Stimulated activated memory B cell treated with anti-CD40 and anti-IgM and Interleukin-4, amounts not matched to agents 10 μg/mL and 1 μg/mL and 100 μg/mL, for 72 hours (primary cell): ENCODE measurements around the gene TNFRSF11A.

Source experiments
- ATAC-seq: fragments of 150-1000 bp; cut with Tn5 transposase; 2 replicates; pipeline ENCODE4 v1.10.0; 2021
- H3K27ac Mint-ChIP-seq: one replicate; pipeline ENCODE4 v1.8.0; 2022; ENCODE audit warnings: mild to moderate bottlenecking, mixed read lengths
- H3K27me3 Mint-ChIP-seq: one replicate; pipeline ENCODE4 v1.8.0; 2022; ENCODE audit warnings: mixed read lengths
- H3K36me3 Mint-ChIP-seq: one replicate; pipeline ENCODE4 v1.8.0; 2022; ENCODE audit warnings: mixed read lengths
- H3K4me1 Mint-ChIP-seq: one replicate; pipeline ENCODE4 v1.8.0; 2022; ENCODE audit warnings: mixed read lengths
- H3K4me3 Mint-ChIP-seq: one replicate; pipeline ENCODE4 v1.8.0; 2022; ENCODE audit warnings: mild to moderate bottlenecking, moderate library complexity, mixed read lengths
- H3K9me3 Mint-ChIP-seq: one replicate; pipeline ENCODE4 v1.8.0; 2022; ENCODE audit warnings: mixed read lengths

TNFRSF11A gene

GRCh38 chr18:62399781-62400308, 74.7 kb downstream of the TNFRSF11A start:
- Mint-ChIP-seq H3K27me3 (no peaks in the 10 kb centered on the region), H3K27ac (no peak overlapping the region), H3K9me3 (no peaks in the 10 kb centered on the region), H3K36me3 (no peaks in the 10 kb centered on the region), H3K4me3 (no peak overlapping the region), H3K4me1 (peaks cover 12% of the 10 kb centered on the region)
- ATAC-seq, result no peak

GRCh38 chr18:62400916-62401315, 75.8 kb downstream of the TNFRSF11A start:
- H3K27ac Mint-ChIP-seq, result no peak overlapping the region
- H3K4me3 Mint-ChIP-seq, result no peak overlapping the region
- no peaks in the 10 kb centered on the region for H3K27me3 Mint-ChIP-seq
- H3K9me3 Mint-ChIP-seq, result no peaks in the 10 kb centered on the region
- ATAC-seq, result no peak
- H3K36me3 Mint-ChIP-seq, result no peaks in the 10 kb centered on the region
- peaks cover 12% of the 10 kb centered on the region for H3K4me1 Mint-ChIP-seq

DNA sequence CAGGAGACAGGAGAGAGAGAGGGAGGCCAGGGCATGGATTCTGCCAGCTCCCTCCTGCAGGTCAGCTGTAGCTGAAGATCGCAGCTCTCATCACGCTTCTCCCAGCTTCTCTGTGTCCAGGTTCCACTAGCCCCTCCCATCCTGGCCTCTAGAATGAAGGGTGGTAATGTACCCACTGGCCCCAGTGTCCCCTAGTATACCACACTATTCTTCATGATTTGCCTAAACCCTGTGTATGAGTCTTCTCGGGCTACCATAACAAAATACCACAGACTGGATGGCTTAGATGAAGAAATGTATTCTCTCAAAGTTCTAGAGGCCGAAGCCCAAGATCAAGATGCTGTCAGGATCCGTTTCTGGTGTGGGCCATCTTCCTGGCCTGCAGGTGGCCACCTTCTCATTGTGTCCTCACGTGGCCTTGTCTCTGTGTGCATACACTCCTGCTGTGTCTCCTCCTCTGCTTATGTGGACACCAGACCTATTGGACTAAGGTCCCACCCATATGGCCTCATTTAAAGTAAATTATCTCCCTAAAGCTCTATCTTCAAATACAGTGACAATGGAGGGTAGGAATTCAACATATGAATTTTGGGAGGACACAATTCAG, 77.3 kb downstream of the TNFRSF11A start:
- ATAC-seq, result no peak
- Mint-ChIP-seq H3K4me1 (peaks cover 12% of the 10 kb centered on the region), H3K4me3 (no peak overlapping the region), H3K9me3 (no peaks in the 10 kb centered on the region), H3K27ac (no peak overlapping the region), H3K36me3 (no peaks in the 10 kb centered on the region), H3K27me3 (peaks cover 8% of the 10 kb centered on the region)

DNA sequence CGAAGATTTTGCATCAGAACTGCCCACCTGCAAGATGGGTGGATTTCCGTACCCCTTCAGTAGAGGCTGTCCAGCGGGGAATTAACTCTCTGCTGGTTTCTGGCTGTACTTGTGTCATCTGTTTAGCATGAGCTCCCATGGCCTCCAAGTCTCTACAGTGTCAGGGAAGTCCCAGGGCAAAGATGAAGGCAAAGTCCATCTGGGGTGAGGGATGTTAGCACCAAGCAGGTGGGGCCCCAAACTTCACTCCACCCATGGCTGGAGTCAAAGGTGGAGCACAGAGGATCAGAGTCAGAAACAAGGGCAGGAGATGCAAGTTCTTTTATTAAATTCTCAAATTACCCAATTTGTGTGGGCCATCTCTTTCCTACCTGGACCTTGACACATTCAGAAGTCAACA, 78.0 kb downstream of the TNFRSF11A start:
- Mint-ChIP-seq H3K4me1 (peaks cover 12% of the 10 kb centered on the region), H3K4me3 (no peak overlapping the region), H3K9me3 (no peaks in the 10 kb centered on the region), H3K36me3 (no peaks in the 10 kb centered on the region), H3K27ac (no peak overlapping the region), H3K27me3 (peaks cover 15% of the 10 kb centered on the region)
- no peak for ATAC-seq

GRCh38 chr18:62404881-62405280, 79.8 kb downstream of the TNFRSF11A start:
- ATAC-seq, result no peak

DNA sequence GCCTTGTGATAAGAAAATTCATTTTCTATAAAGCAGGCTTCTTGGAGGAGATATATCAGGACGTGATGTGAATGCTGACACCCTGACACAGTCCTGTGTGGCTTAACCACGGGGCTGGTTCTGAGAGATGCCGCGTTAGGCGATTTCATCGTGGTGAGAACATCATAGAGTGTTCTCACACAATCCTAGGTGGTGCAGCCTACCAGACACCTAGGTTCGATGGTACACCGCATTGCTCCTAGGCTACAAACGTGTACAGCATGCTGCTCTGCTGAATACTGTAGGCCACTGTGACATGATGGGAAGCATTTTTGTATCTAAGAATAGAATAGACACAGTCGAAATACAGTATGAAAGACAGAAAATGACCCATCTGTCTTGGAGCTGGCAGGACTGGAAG, 82.5 kb downstream of the TNFRSF11A start:
- Mint-ChIP-seq H3K4me1 (no peaks in the 10 kb centered on the region), H3K9me3 (peaks cover 5% of the 10 kb centered on the region), H3K27me3 (peaks cover 25% of the 10 kb centered on the region), H3K36me3 (no peaks in the 10 kb centered on the region), H3K27ac (no peak overlapping the region), H3K4me3 (no peak overlapping the region)
- no peak for ATAC-seq

More at GRCh38 chr18:62404881-62405280, 79.8 kb downstream of the TNFRSF11A start:
- H3K27ac Mint-ChIP-seq, result no peak overlapping the region
- no peak overlapping the region for H3K4me3 Mint-ChIP-seq
- peaks cover 16% of the 10 kb centered on the region for H3K27me3 Mint-ChIP-seq
- H3K36me3 Mint-ChIP-seq, result no peaks in the 10 kb centered on the region
- peaks cover 4% of the 10 kb centered on the region for H3K4me1 Mint-ChIP-seq
- H3K9me3 Mint-ChIP-seq, result no peaks in the 10 kb centered on the region

DNA sequence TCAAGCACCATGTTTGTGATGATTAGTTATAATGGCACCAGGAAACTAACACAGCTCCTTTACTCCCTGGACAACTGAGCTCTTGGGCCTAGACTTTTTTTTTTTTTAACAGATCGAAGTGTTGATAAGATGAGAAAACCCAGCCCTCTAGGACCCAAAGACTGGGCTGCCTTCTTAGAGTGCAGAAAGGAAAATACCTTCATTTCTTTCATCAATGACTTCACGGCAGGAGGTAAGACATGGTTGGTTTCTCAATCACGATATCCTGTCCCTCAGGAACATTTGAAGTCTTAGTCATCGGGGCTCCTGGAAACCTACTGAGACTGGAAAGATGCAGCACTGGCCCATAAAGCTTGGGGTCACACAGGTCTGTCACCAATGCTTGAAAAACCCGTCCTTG, 84.7 kb downstream of the TNFRSF11A start:
- Mint-ChIP-seq H3K27me3 (peaks cover 41% of the 10 kb centered on the region), H3K4me1 (no peaks in the 10 kb centered on the region)

GRCh38 chr18:62412231-62412979, 87.3 kb downstream of the TNFRSF11A start:
- ATAC-seq, result no peak
- no peaks in the 10 kb centered on the region for H3K4me1 Mint-ChIP-seq
- no peak overlapping the region for H3K4me3 Mint-ChIP-seq
- H3K27me3 Mint-ChIP-seq, result peaks cover 33% of the 10 kb centered on the region
- no peak overlapping the region for H3K27ac Mint-ChIP-seq
- H3K9me3 Mint-ChIP-seq, result peaks cover 5% of the 10 kb centered on the region
- no peaks in the 10 kb centered on the region for H3K36me3 Mint-ChIP-seq

More for the DNA sequence above, 84.7 kb downstream of the TNFRSF11A start:
- peaks cover 5% of the 10 kb centered on the region for H3K9me3 Mint-ChIP-seq
- H3K36me3 Mint-ChIP-seq, result no peaks in the 10 kb centered on the region
- H3K4me3 Mint-ChIP-seq, result no peak overlapping the region
- ATAC-seq, result no peak
- H3K27ac Mint-ChIP-seq, result no peak overlapping the region

GRCh38 chr18:62413206-62413605, 88.1 kb downstream of the TNFRSF11A start:
- no peak for ATAC-seq
- peaks cover 25% of the 10 kb centered on the region for H3K27me3 Mint-ChIP-seq
- no peak overlapping the region for H3K4me3 Mint-ChIP-seq
- H3K4me1 Mint-ChIP-seq, result no peaks in the 10 kb centered on the region
- no peaks in the 10 kb centered on the region for H3K36me3 Mint-ChIP-seq
- H3K9me3 Mint-ChIP-seq, result peaks cover 5% of the 10 kb centered on the region
- no peak overlapping the region for H3K27ac Mint-ChIP-seq

DNA sequence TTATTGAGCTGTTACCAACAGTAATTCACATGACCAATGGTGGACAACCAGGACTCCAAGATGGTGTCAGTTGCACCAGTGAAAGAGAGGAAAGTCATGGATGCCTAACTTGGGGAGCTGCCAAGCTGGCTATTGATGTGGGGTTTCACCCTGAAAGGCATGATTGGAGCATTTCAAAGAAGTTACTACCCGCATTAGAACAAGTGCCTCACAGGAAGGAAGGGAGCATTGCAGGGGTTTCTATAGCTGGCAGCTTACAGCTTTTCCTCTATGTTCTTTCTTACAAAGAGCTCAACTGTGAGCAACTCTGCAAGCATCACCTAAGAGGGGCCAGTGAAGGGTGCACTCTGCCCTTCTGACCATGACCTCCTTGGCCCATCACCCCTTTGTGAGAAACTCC, 93.1 kb downstream of the TNFRSF11A start:
- Mint-ChIP-seq H3K27me3 (peaks cover 10% of the 10 kb centered on the region), H3K9me3 (peaks cover 3% of the 10 kb centered on the region), H3K4me3 (no peak overlapping the region), H3K27ac (no peak overlapping the region), H3K36me3 (no peaks in the 10 kb centered on the region), H3K4me1 (peaks cover 16% of the 10 kb centered on the region)
- ATAC-seq, result no peak

GRCh38 chr18:62420151-62420512, 95.0 kb downstream of the TNFRSF11A start:
- peak overlapping the region; percentile 97 for H3K27ac Mint-ChIP-seq
- no peaks in the 10 kb centered on the region for H3K36me3 Mint-ChIP-seq
- H3K4me1 Mint-ChIP-seq, result peaks cover 16% of the 10 kb centered on the region

DNA sequence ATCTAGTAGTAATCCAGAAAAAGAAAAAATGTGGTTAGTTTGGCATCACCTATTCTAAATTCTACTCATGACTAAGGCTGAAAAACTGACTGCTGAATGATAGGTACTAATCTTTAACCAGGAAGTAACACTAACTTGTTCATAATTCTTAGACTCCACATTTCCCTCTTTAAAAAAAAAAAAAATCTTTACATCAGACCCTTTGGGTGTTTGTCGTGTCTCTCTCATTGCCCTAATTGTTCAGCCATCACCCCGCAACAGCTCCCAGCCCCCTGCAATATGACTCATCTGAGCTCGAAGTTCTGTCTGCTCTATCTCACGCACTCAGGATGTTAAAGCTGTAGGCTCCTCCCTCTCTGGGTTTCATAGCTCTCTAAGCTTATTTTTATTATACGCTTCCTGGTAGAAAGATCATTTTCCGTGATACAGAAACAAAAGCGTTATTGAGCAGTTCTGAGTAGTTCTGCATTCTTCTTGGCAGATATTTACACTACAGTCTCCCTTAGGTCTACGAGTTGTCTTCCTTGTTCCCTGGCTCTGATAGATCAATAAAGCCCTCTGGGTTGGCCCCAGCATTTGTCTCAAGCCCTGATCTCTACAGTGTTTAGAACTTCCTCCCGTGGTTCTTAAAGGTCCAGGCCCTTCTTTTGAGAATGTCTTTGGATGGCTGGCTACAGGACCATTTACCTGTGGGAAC, 95.6 kb downstream of the TNFRSF11A start:
- H3K27me3 Mint-ChIP-seq, result peaks cover 5% of the 10 kb centered on the region
- H3K9me3 Mint-ChIP-seq, result peaks cover 3% of the 10 kb centered on the region
- ATAC-seq, result peak; percentile 96
- no peaks in the 10 kb centered on the region for H3K36me3 Mint-ChIP-seq
- peaks cover 21% of the 10 kb centered on the region for H3K4me1 Mint-ChIP-seq
- H3K27ac Mint-ChIP-seq, result peak overlapping the region; percentile 97
- H3K4me3 Mint-ChIP-seq, result peak overlapping the region; percentile 70

More at GRCh38 chr18:62420151-62420512, 95.0 kb downstream of the TNFRSF11A start:
- Mint-ChIP-seq H3K27me3 (no peaks in the 10 kb centered on the region), H3K4me3 (peak overlapping the region; percentile 70), H3K9me3 (peaks cover 3% of the 10 kb centered on the region)
- ATAC-seq, result no peak

DNA sequence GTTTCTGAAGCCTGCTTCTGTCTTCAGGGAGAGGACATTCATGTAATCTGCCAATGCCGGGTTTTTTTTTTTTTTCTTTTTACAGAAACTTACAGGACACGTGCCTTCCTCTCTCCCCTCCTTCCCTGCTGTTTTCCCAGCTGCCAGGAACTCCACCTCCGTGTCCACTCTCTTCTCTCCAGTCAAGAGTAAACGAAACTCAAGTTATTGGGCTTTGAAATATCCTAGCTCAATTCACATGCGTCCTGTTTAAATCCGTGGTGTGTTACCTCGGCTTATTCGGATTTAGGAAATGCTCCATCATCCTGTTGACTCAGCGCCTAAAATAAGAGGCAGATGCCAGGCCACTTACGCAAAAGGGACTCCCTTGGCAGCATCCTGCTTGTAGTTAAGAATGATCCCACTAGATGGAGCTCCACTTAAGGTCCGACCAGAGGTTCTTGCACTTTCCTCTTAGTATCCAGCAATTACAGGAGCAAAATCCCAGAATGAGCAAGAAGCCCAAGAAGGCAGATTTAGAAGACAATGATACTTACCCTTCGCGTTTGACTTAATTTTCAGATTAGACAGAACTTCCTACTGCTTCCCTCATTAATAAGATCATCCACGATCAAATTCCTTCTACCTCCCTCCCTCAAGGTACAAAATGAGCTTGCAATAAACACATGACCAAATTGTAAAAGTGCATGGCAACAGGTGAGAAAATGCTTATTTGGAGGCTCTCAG, 100.5 kb downstream of the TNFRSF11A start:
- H3K4me3 Mint-ChIP-seq, result peak overlapping the region; percentile 25
- no peak overlapping the region for H3K27ac Mint-ChIP-seq

GRCh38 chr18:62426191-62426488, 101.0 kb downstream of the TNFRSF11A start:
- Mint-ChIP-seq H3K9me3 (peaks cover 10% of the 10 kb centered on the region), H3K4me1 (peaks cover 9% of the 10 kb centered on the region), H3K27me3 (peaks cover 20% of the 10 kb centered on the region), H3K36me3 (peaks cover 9% of the 10 kb centered on the region), H3K4me3 (no peak overlapping the region), H3K27ac (no peak overlapping the region)
- no peak for ATAC-seq

More for the DNA sequence above, 100.5 kb downstream of the TNFRSF11A start:
- Mint-ChIP-seq H3K27me3 (peaks cover 20% of the 10 kb centered on the region), H3K4me1 (peaks cover 15% of the 10 kb centered on the region), H3K9me3 (peaks cover 10% of the 10 kb centered on the region), H3K36me3 (peaks cover 9% of the 10 kb centered on the region)
- peak; percentile 54 for ATAC-seq

- H3K4me1 Mint-ChIP-seq, result no peaks in the 10 kb centered on the region
- H3K27ac Mint-ChIP-seq, result no peak overlapping the region
- peaks cover 9% of the 10 kb centered on the region for H3K36me3 Mint-ChIP-seq
- H3K27me3 Mint-ChIP-seq, result peaks cover 12% of the 10 kb centered on the region
- no peak for ATAC-seq
- H3K4me3 Mint-ChIP-seq, result no peak overlapping the region
- H3K9me3 Mint-ChIP-seq, result peaks cover 7% of the 10 kb centered on the region
These were observed 107.1 kb downstream of the TNFRSF11A start for GRCh38 chr18:62432176-62432575.
